GM18502 (cell line): ENCODE measurements around the gene PRRT3.
"Not testable (repeated sequence)": the region's sequence is repeated elsewhere in the genome, so short reads cannot be mapped to it uniquely, and the experiment has no call there.

Experiments used
- ATAC-seq: cut with Tn5 transposase; IDR thresholded peaks from one replicate; pipeline ENCODE4 v1.9.1; 2021; ENCODE audit warnings: mild to moderate bottlenecking; ENCODE audit not compliant: unreplicated experiment, poor library complexity

The PRRT3 gene

DNA sequence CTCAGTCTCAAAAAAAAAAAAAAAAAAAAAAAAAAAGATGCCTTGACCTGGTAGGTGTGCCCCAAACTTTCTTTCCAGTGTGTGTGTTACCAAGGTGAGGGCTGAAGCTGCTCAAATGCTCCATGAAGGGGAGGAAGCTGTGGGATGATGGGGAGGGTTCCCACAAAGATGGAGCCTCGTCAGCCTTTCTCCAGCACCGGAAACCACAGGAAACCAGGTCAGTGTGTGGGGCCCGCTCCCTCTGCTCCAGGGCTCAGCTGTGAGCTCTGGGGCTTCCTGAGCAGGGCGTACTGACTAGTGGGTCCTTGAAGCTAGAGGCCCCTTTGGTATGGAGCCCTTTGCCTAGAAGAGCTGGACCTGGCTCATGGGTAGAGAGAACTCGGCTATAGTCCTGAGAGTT is 50.2 kb downstream of the PRRT3 start:
- no peak for ATAC-seq

- not testable (repeated sequence) for ATAC-seq
Observed at GRCh38 chr3:9900965-9901415, 51.2 kb downstream of the PRRT3 start.

- no peak for ATAC-seq
Observed at GRCh38 chr3:9899289-9899791, 52.9 kb downstream of the PRRT3 start.

GRCh38 chr3:9898467-9899241 is 53.6 kb downstream of the PRRT3 start:
- ATAC-seq, result no peak

DNA sequence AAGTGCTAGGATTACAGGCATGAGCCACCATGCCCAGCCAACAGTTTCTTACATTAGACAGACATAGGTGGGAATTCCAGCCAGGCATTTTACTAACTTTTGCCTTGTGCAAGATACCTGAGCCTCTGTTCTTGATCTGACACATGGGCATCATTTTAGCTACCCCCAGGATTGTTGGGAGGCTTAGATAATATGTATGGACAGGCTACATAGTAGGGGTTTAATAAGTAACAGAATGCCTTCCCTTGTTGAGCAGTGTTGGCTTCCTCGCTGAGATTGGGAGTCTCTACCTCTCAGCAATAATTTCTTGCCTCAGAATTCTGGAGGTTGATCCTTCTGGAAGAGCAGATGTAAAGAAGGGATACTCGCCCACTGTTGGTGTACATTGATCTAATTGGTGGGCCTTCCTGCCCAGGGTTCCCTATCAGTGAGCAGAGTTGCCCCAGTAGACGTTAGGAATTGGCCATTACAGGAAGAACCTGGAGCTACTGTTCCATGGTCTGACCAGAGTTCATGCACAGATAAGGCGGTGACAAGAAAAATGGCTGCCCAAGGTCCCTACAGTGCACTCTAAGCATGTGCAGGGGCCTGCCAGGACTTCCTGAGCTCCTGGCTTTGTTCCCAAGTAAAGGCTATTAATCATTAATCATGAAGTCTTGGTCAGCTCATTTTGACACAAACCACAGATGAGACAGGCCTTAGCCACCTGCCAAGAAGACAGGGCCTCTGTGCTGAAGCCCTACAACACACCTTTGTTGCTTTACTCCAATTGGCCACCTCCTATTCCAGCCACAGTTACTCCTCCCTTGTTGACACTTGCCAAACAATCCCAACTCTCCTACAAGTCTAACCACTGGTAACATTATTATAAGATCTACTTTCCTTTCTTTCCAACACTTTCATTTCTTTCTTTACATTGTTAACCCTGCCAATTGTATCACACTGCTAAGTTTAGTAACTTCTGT is 54.5 kb downstream of the PRRT3 start:
- no peak for ATAC-seq

DNA sequence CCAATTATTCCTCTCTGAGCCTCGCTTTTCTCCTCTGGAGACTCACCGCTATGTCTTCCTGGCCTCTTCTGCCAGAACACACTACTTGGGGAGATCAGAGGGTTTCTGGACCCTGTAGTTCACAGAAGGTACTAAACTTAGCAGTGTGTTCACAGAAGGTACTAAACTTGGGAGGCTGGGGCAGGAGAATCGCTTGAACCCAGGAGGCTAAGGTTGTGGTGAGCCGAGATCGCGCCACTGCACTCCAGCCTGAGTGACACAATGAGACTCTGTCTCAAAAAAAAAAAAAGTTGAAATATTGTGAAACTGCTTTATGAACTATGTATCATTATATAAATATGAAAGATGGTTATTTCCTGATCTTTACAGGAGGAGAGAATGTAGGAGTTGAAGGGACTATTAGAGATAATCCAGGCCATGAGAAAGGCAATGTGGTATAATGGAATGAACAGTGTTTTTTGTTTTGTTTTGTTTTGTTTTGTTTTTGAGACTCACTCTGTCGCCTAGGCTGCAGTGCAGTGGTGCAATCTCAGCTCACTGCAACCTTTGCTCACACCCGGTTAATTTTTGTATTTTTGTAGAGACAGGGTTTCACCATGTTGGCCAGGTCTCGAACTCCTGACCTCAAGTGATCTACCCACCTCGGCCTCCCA is 55.3 kb downstream of the PRRT3 start:
- ATAC-seq, result not testable (repeated sequence)

- ATAC-seq, result not testable (repeated sequence)
Observed at GRCh38 chr3:9895715-9896114, 56.5 kb downstream of the PRRT3 start.
